Measurements from ENCODE around the gene NUP214.

Gene NUP214

DNA sequence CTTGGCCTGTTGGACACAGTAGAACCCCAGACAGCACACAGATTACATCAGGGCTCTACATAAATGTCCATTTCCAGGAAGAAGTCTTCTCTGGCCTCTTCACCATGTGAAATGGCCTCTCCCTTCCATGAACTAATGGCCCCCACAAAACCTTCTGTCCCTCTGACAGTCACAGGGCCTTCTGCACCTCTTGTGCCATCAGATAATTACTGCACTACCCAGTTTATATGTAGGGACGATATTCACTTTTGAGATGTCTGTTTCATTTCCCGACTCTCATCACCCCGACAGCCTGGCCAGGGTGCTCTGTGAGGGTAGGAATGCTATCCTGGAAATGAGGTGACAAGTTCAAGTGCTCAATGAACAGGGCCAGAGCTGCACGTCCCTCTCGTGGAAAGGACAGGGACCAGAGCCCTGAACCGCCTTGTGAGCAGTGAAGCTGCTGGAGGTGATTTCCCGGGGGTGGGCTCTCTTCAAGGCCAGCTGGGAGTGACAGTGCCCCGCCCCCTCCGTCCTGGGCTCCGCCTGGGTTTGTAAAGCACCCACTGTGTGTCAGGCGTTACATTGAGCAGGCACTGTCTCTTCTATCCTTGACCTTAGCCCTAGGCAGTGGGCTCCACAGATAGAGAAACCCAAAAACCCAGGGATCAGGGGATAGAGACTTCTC, 153.9 kb downstream of the NUP214 start:
- DNase-seq = no peak

DNA sequence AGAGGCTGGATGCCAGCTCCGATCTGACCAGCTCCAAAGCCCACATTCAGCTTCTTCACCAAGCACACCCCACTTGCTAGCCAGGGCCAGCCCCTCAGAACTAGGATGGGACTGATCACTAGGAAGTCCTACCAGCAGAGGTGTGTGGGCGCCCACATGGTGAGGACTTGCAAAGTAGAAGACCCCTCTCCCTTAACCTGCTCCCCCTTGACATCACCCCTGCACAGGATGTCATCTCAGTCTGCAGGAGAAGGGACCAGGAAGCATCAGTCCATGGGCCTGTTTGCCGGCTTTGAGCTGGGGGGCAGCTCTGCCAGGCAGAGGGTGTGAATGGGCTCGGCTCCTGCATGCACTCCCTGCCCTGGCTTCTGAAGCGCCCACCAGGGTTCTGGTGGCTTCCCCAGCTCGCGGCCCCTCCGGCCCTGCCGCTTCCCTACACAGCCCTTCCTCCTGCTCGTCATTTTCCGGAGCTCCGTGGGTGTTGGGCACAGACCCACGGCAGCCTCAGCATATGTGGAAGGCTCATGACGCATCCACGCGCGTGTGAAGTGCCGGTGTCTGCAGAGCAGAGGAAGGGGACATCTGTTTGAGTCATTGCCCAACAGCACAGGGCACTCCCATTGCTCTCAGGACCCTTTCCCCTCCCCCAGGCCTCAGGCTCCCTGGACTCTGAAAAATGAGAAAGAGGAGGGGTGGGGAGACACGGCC, 154.6 kb downstream of the NUP214 start:
- peak; percentile 64 for DNase-seq

DNA sequence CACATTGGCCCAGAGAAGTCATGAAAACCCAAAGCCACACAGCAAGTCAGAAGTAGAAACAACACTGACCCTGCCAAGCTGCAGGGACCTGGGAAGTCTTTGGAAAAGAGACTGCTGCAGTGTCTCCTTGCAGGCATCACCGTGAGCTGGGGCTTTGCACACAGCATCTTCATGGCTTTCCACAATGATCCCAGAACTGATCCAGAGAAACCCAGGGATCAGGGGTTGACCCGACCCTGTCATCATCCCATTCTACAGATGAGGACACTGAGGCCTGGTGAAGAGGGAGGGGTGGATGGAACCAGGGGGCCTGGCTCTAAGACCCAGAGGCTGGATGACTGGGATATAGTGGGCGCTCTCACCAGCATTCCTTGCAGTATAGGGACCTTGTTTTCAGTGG, 155.3 kb downstream of the NUP214 start:
- no peak for DNase-seq

DNA sequence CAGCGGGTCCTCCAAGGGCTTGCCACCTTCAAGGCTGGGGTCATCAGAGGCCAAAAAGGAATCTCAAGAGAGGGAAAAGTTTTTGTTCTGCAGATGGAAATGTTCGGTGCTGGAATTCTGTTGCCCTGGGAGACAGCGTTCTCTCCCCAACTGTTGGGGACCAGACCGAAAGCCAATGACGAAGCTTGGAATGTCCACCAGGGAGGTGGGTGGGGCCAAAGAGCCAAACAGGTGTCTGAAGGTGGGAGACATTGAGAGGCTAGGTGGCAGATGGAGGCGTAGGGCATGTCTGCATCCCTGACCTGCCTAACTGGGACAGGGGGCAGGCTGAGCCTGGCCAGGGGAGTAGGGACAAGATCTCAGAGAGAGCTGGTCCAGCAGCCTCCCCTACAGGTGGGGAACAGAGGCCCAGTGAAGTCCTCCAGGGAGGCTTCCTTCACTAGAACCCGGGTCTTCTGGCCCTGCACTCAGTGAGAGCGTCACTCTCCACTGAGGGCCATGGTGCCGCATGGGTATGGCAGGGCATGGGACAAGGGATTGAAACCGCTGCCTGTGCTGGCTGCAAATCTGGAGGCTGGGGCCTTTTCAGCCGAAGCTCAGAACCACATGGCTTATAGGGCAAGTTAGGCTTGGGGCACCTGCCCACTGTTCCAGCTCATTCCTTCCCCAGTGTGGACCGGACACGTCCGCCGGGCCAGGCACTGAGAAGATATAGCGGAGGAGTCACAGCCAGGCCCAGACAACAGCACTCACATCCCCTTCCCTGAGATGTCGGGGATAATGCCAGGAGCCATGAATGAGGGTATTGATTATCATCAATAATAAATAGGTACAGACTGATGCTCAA, 156.0 kb downstream of the NUP214 start:
- DNase-seq = no peak

DNA sequence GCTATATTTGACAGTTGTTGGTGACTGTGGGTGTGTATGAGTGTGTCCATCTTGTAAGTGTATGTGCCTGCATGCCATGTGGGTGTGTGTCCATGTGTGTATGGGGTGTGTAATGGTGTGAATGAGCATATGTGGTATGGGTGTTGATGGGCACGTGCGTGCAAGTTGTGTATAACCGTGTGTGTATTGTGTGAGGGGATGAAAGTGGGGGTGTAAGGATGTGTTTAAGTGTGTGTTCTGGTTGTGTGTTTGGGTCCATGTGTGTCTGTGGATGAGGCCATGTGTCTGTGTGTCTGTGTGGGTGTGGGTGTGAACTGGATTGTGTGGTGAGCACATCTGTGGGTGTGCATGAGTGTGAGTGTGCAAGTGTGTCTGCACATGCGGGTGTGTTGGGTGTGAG, 156.8 kb downstream of the NUP214 start:
- no peak for DNase-seq

DNA sequence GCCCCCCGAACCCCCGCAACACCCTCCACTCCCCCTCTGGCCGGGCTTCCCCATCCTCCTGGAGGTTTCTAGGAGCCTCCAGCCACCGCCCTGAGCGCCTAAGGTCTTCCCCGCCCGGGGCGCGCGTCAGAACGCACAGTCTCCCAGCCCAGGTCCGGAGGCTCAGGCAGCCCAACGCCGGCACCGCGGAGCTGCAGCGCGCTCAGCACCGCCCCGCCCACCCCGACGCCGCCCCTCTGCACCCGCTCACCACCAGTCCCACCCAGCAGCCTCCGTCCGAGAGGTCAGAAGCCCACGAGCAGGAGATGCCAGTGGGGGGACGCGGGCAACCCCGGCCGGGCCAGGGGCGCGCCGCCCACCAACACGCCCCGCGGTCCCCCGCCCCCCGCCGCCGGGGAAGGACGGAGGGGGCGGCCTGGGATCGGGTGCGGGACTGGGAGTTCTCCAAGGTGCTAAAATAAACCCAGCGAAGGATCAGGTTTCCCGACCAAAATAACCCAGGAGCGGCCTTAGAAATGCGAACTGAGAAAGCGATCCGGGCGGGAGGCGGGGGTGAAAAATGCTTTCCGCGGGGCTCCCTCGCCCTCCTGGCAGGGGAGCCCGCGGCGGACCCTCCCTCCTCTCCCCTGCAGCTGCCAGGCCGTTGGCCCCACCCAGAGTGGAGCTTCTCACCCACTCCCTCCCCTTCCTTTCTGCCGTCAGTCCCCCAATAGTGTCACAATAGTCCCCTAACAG, 157.5 kb downstream of the NUP214 start:
- no peak for DNase-seq
